MM.1S (cell line): ENCODE measurements around the gene FCRL5.
A peak's percentile ranks its signal among the peaks of the same experiment; 100 is the strongest.
"Not testable (repeated sequence)": the region's sequence is repeated elsewhere in the genome, so short reads cannot be mapped to it uniquely, and the experiment has no call there.

Experiments
- DNase-seq: peaks from one replicate; pipeline ENCODE4 v3.0.0-alpha.2; 2015
- H2AFZ ChIP-seq: fragments of 300-600 bp; sonication (generic); 2 replicates; pipeline ENCODE4 v1.6.0; 2016; ENCODE audit warnings: antibody characterized with exemption, low read length
- H3F3A ChIP-seq: fragments of 300-600 bp; sonication (generic); 2 replicates; pipeline ENCODE4 v1.6.1; 2016; ENCODE audit warnings: mild to moderate bottlenecking, antibody characterized with exemption, low read length, moderate library complexity, mixed read lengths; ENCODE audit not compliant: insufficient read depth
- H3K27ac ChIP-seq: fragments of 300-600 bp; sonication (generic); 2 replicates; pipeline ENCODE4 v1.5.1; 2016; ENCODE audit warnings: mild to moderate bottlenecking, low read length
- H3K27me3 ChIP-seq: fragments of 300-600 bp; sonication (generic); replicated peaks from 2 replicates; pipeline ENCODE4 v1.6.0; 2016; ENCODE audit warnings: low read length; ENCODE audit not compliant: insufficient read depth
- H3K36me3 ChIP-seq: fragments of 300-600 bp; sonication (generic); replicated peaks from 2 replicates; pipeline ENCODE4 v1.6.1; 2016; ENCODE audit warnings: mild to moderate bottlenecking, low read length, mixed read lengths; ENCODE audit not compliant: insufficient read depth
- H3K4me1 ChIP-seq: fragments of 300-600 bp; sonication (generic); 2 replicates; pipeline ENCODE4 v1.6.1; 2016; ENCODE audit warnings: low read length, mixed read lengths
- H3K4me2 ChIP-seq: fragments of 300-600 bp; sonication (generic); 2 replicates; pipeline ENCODE4 v1.6.0; 2016; ENCODE audit warnings: low read depth, low read length
- H3K4me3 ChIP-seq: fragments of 300-600 bp; sonication (generic); 2 replicates; pipeline ENCODE4 v1.5.1; 2016; ENCODE audit warnings: low read length, mixed read lengths
- H3K79me2 ChIP-seq: fragments of 300-600 bp; sonication (generic); 2 replicates; pipeline ENCODE4 v1.6.1; 2016; ENCODE audit warnings: mixed run types, low read length, mixed read lengths
- H3K9ac ChIP-seq: fragments of 300-600 bp; sonication (generic); 2 replicates; pipeline ENCODE4 v1.6.1; 2016; ENCODE audit warnings: low read length, mixed read lengths
- H3K9me2 ChIP-seq: fragments of 300-600 bp; sonication (generic); replicated peaks from 2 replicates; pipeline ENCODE4 v1.6.1; 2016; ENCODE audit warnings: mild to moderate bottlenecking, low read length, mixed read lengths; ENCODE audit not compliant: insufficient read depth
- H3K9me3 ChIP-seq: fragments of 300-600 bp; sonication (generic); replicated peaks from 2 replicates; pipeline ENCODE4 v1.6.1; 2016; ENCODE audit warnings: mild to moderate bottlenecking, low read length, mixed read lengths; ENCODE audit not compliant: insufficient read depth
- H4K20me1 ChIP-seq: fragments of 300-600 bp; sonication (generic); 2 replicates; pipeline ENCODE4 v1.6.1; 2016; ENCODE audit warnings: mild to moderate bottlenecking, low read length, moderate library complexity, mixed read lengths; ENCODE audit not compliant: insufficient read depth
- CTCF ChIP-seq: fragments of 300-600 bp; sonication (generic); IDR thresholded peaks from 2 replicates; pipeline ENCODE4 v1.5.1; 2016; ENCODE audit warnings: antibody characterized with exemption, low read length, mixed read lengths
- EZH2 ChIP-seq: fragments of 300-600 bp; sonication (generic); optimal IDR thresholded peaks from 2 replicates; pipeline ENCODE3; 2017; ENCODE audit warnings: low read depth, mild to moderate bottlenecking, antibody characterized with exemption, low read length, mixed read lengths
- EZH2phosphoT487 ChIP-seq: fragments of 300-600 bp; sonication (generic); IDR thresholded peaks from 2 replicates; pipeline ENCODE4 v1.6.1; 2018; ENCODE audit warnings: antibody characterized with exemption, low read length

The FCRL5 gene

GRCh38 chr1:157486400-157486799 lies 65.9 kb downstream of the FCRL5 start:
- not testable (repeated sequence) for H3K9ac ChIP-seq, H3F3A ChIP-seq

GRCh38 chr1:157485793-157486192 lies 66.5 kb downstream of the FCRL5 start:
- no peaks in the 10 kb centered on the region for H3K79me2 ChIP-seq
- H3K4me1 ChIP-seq = peaks cover 15% of the 10 kb centered on the region
- TF ChIP-seq CTCF (no peak), EZH2phosphoT487 (no peak), EZH2 (no peak)
- no peaks in the 10 kb centered on the region for H4K20me1 ChIP-seq
- H3K27ac ChIP-seq = no peak overlapping the region
- no peaks in the 10 kb centered on the region for H3K36me3 ChIP-seq
- H2AFZ ChIP-seq = no peak overlapping the region
- no peak for DNase-seq
- no peak overlapping the region for H3K4me3 ChIP-seq
- no peaks in the 10 kb centered on the region for H3K27me3 ChIP-seq
- H3K9me2 ChIP-seq = no peaks in the 10 kb centered on the region
- H3K9me3 ChIP-seq = no peaks in the 10 kb centered on the region
- no peak overlapping the region for H3K9ac ChIP-seq
- peaks cover 3% of the 10 kb centered on the region; the same call in 1 of the 2 replicates for H3F3A ChIP-seq
- H3K4me2 ChIP-seq = no peak overlapping the region

More at GRCh38 chr1:157486400-157486799, 65.9 kb downstream of the FCRL5 start:
- not testable (repeated sequence) for H3K27me3 ChIP-seq, H3K9me2 ChIP-seq, H3K4me3 ChIP-seq, H3K4me2 ChIP-seq, H3K27ac ChIP-seq, H3K9me3 ChIP-seq, H3K79me2 ChIP-seq, H4K20me1 ChIP-seq, H3K36me3 ChIP-seq
- peak; percentile 5; the same call in 1 of the 2 replicates for TF ChIP-seq CTCF
- Histone ChIP-seq H2AFZ (peak overlapping the region; percentile 19; the same call in 1 of the 2 replicates), H3K4me1 (peaks cover 15% of the 10 kb centered on the region)
- peak; percentile 62 for DNase-seq

- Histone ChIP-seq H3K9me3 (no peaks in the 10 kb centered on the region), H2AFZ (no peak overlapping the region), H4K20me1 (no peaks in the 10 kb centered on the region), H3F3A (no peaks in the 10 kb centered on the region), H3K4me2 (no peak overlapping the region), H3K27me3 (no peaks in the 10 kb centered on the region), H3K79me2 (no peaks in the 10 kb centered on the region), H3K9me2 (no peaks in the 10 kb centered on the region), H3K4me1 (peaks cover 12% of the 10 kb centered on the region), H3K27ac (no peak overlapping the region), H3K9ac (no peak overlapping the region), H3K36me3 (no peaks in the 10 kb centered on the region), H3K4me3 (no peak overlapping the region)
- TF ChIP-seq CTCF = no peak
- no peak for TF ChIP-seq EZH2
- TF ChIP-seq EZH2phosphoT487 = no peak
- no peak for DNase-seq
Measured at GRCh38 chr1:157484573-157484972, 67.7 kb downstream of the FCRL5 start.
